K562 (cell line): Measurements from ENCODE around the gene WDR86. TPM values are rescaled to one million over a fixed set of nuclear protein-coding genes. Genes with fewer than 3 reads are reported as not detected.

Experiments
- ATAC-seq: fragments of 200-7000 bp; cut with Tn5 transposase; 3 replicates; pipeline ENCODE4 v1.9.1; 2020; ENCODE audit warnings: moderate library complexity
- BruUV-seq: library from RNA; stranded (reverse); fragments of 400-500 nt; replicated peaks from 2 replicates; lab custom pipeline; 2021; lab: Mats Ljungman, UMichigan
- CTCF ChIA-PET: fragments of 300-600 bp; formaldehyde crosslinking; extraction: SDS; loops from one replicate; lab custom pipeline; 2021; ENCODE audit warnings: low intra/inter-chr PET ratio; lab: Yijun Ruan, JAX
- POLR2A ChIA-PET: fragments of 300-600, 350-650 bp; sonication (Branson Sonifier 250); formaldehyde crosslinking; extraction: SDS; loops from one replicate; lab custom pipeline; 2021; ENCODE audit warnings: antibody characterized with exemption, inconsistent platforms; lab: Yijun Ruan, JAX
- DNase-seq, 4 experiments: peaks; one replicate each; pipeline versions ENCODE4 v3.0.0 to v3.0.0-alpha.2; 2011 to 2018; ENCODE audit warnings: low spot score in 3 of 4, mixed read lengths in 3 of 4; ENCODE audit errors: extremely low read depth in 1 of 4
- FAIRE-seq: peaks from 2 replicates; lab custom pipeline; 2011; peaks lifted over from hg19 to GRCh38; lab: Jason Lieb, UNC
- H2AFZ ChIP-seq: 2 replicates; pipeline ENCODE4 v1.6.0; 2011; ENCODE audit warnings: low read depth, low read length, control low read depth, inconsistent platforms
- H3K27ac ChIP-seq: fragments of 200-600 bp; 3 replicates; pipeline ENCODE4 v1.8.0; 2011; ENCODE audit warnings: low read depth, mild to moderate bottlenecking, control low read depth, inconsistent platforms, low read length, moderate library complexity, mixed read lengths; ENCODE audit errors: extremely low read depth
- H3K27me3 ChIP-seq, 2 experiments: fragments of 300-600 bp in 1 of 2; 2 replicates in 1 of 2; 3 replicates in 1 of 2; pipeline versions ENCODE4 v1.6.0 to v1.8.0; 2011; ENCODE audit warnings: inconsistent platforms in 2 of 2, low read length in 2 of 2, mild to moderate bottlenecking in 1 of 2, mixed read lengths in 1 of 2, moderate library complexity in 1 of 2; ENCODE audit not compliant: control insufficient read depth in 2 of 2, insufficient read depth in 2 of 2
- H3K36me3 ChIP-seq: fragments of 300-600 bp; 3 replicates; pipeline ENCODE4 v1.8.0; 2011; ENCODE audit warnings: mild to moderate bottlenecking, low read length, inconsistent platforms; ENCODE audit not compliant: control insufficient read depth, insufficient read depth
- H3K4me1 ChIP-seq, 2 experiments: fragments of 200-600 bp in 1 of 2; replicated peaks in 1 of 2; 2 replicates in 1 of 2; 3 replicates in 1 of 2; pipeline versions ENCODE4 v1.5.1 to v1.8.0; 2011; ENCODE audit warnings: inconsistent platforms in 2 of 2, low read length in 2 of 2, mild to moderate bottlenecking in 1 of 2, mixed read lengths in 1 of 2, moderate library complexity in 1 of 2; ENCODE audit not compliant: control insufficient read depth in 2 of 2, insufficient read depth in 2 of 2
- H3K4me2 ChIP-seq: 2 replicates; pipeline ENCODE4 v1.6.1; 2011; ENCODE audit warnings: low read length, control low read depth, inconsistent platforms, mixed read lengths; ENCODE audit not compliant: insufficient read depth
- H3K4me3 ChIP-seq: fragments of 200-600 bp; sonication (generic), shearing (Covaris generic); 2 replicates; pipeline ENCODE4 v1.5.1; 2016; ENCODE audit warnings: control low read depth, inconsistent platforms
- H3K79me2 ChIP-seq: fragments of 200-600 bp; 3 replicates; pipeline ENCODE4 v1.8.0; 2011; ENCODE audit warnings: low read length, inconsistent platforms; ENCODE audit not compliant: control insufficient read depth, insufficient read depth
- H3K9ac ChIP-seq, 2 experiments: 2 replicates each; pipeline versions ENCODE4 v1.6.0 to v1.6.1; 2011; ENCODE audit warnings: low read depth in 2 of 2, low read length in 2 of 2, control low read depth in 1 of 2, inconsistent platforms in 1 of 2, mild to moderate bottlenecking in 1 of 2, mixed read lengths in 1 of 2; ENCODE audit not compliant: insufficient read depth in 1 of 2
- H3K9me1 ChIP-seq: one replicate; pipeline ENCODE4 v1.6.0; 2011; ENCODE audit warnings: inconsistent platforms, mild to moderate bottlenecking, low read length, moderate library complexity; ENCODE audit not compliant: control insufficient read depth, insufficient read depth
- H3K9me3 ChIP-seq: replicated peaks from 2 replicates; pipeline ENCODE4 v1.5.1; 2011; ENCODE audit warnings: low read depth, low read length, inconsistent platforms; ENCODE audit not compliant: control insufficient read depth, insufficient read depth
- H4K20me1 ChIP-seq: replicated peaks from 2 replicates; pipeline ENCODE4 v1.6.1; 2011; ENCODE audit warnings: low read length, inconsistent platforms, mixed read lengths; ENCODE audit not compliant: control insufficient read depth, insufficient read depth
- ADNP ChIP-seq: fragments of 200-800 bp; sonication (Bioruptor generic); IDR thresholded peaks from 2 replicates; pipeline ENCODE4 v1.6.1; 2016; ENCODE audit warnings: missing genetic modification characterization, missing compliant biosample characterization
- BMI1 ChIP-seq: fragments of 150-350 bp; IDR thresholded peaks from 2 replicates; pipeline ENCODE4 v1.6.1; 2014; ENCODE audit warnings: low read length
- C11orf30 ChIP-seq: fragments of 450-650 bp; IDR thresholded peaks from 2 replicates; pipeline ENCODE4 v1.6.1; 2016; ENCODE audit warnings: low read depth, mild to moderate bottlenecking
- CCAR2 ChIP-seq: fragments of 200-400 bp; formaldehyde crosslinking; IDR thresholded peaks from 2 replicates; pipeline ENCODE4 v1.6.1; 2017; ENCODE audit warnings: mild to moderate bottlenecking, low read depth, low read length
- ESRRB ChIP-seq: fragments of 250-450 bp; sonication (Bioruptor Pico); IDR thresholded peaks from 2 replicates; pipeline ENCODE4 v1.5.0; 2020; ENCODE audit warnings: mild to moderate bottlenecking, moderate library complexity, borderline replicate concordance
- EWSR1 ChIP-seq: fragments of 450-650 bp; IDR thresholded peaks from 2 replicates; pipeline ENCODE4 v1.6.1; 2018; ENCODE audit warnings: borderline replicate concordance, mild to moderate bottlenecking, low read depth, moderate library complexity; ENCODE audit not compliant: partially characterized antibody
- HNRNPH1 ChIP-seq: fragments of 200-400 bp; formaldehyde crosslinking; optimal IDR thresholded peaks from 2 replicates; pipeline ENCODE3; 2017; ENCODE audit warnings: low read depth, mild to moderate bottlenecking, low read length, moderate library complexity
- JUND ChIP-seq, 2 experiments: IDR thresholded peaks; 2 replicates in 1 of 2; 3 replicates in 1 of 2; pipeline ENCODE4 v1.6.1; 2011; ENCODE audit warnings: borderline replicate concordance in 2 of 2, low read depth in 2 of 2, low read length in 2 of 2, improper control_type of control experiment in 1 of 2, missing biosample characterization in 1 of 2, missing genetic modification characterization in 1 of 2, missing genetic modification reagents in 1 of 2
- L3MBTL2 ChIP-seq: fragments of 450-650 bp; IDR thresholded peaks from 2 replicates; pipeline ENCODE4 v1.6.1; 2016; ENCODE audit warnings: mild to moderate bottlenecking, moderate library complexity
- MTA3 ChIP-seq: fragments of 450-650 bp; formaldehyde crosslinking; IDR thresholded peaks from 2 replicates; pipeline ENCODE4 v1.6.1; 2017; ENCODE audit warnings: mild to moderate bottlenecking, borderline replicate concordance
- SIN3B ChIP-seq: fragments of 450-650 bp; IDR thresholded peaks from 2 replicates; pipeline ENCODE4 v1.6.1; 2017; ENCODE audit warnings: low read depth, mild to moderate bottlenecking, moderate library complexity
- TOE1 ChIP-seq, 2 experiments: fragments of 450-650 bp in 1 of 2; sonication (generic) in 1 of 2; formaldehyde crosslinking in 1 of 2; IDR thresholded peaks; 2 replicates each; pipeline versions ENCODE4 v1.7.1 to v1.8.0; 2016 to 2022; ENCODE audit warnings: borderline replicate concordance in 2 of 2, mild to moderate bottlenecking in 2 of 2, antibody characterized with exemption in 1 of 2, inconsistent platforms in 1 of 2, low read depth in 1 of 2, missing genetic modification reagents in 1 of 2, moderate library complexity in 1 of 2
- YBX1 ChIP-seq: fragments of 450-650 bp; IDR thresholded peaks from 2 replicates; pipeline ENCODE4 v1.7.1; 2016; ENCODE audit warnings: mild to moderate bottlenecking
- ZFX ChIP-seq: sonication (generic); formaldehyde crosslinking; IDR thresholded peaks from 2 replicates; pipeline ENCODE4 v1.8.0; 2022; ENCODE audit warnings: mild to moderate bottlenecking, missing genetic modification reagents, moderate library complexity
- ZNF212 ChIP-seq: fragments of 450-650 bp; formaldehyde crosslinking; IDR thresholded peaks from 2 replicates; pipeline ENCODE4 v1.4.0; 2020; ENCODE audit warnings: mild to moderate bottlenecking
- ZNF24 ChIP-seq: fragments of 450-650 bp; IDR thresholded peaks from 2 replicates; pipeline ENCODE4 v1.6.1; 2016
- ZNF551 ChIP-seq: fragments of 250-450 bp; sonication (Bioruptor Pico); IDR thresholded peaks from 2 replicates; pipeline ENCODE4 v1.5.0; 2021; ENCODE audit warnings: mild to moderate bottlenecking, moderate library complexity
- WGBS: fragments of 100-300 bp; shearing (Covaris generic); methylation state at CpG from one replicate; pipeline ENCODE4 v1.1.6; 2016; ENCODE audit warnings: low coverage, mixed read lengths; ENCODE audit not compliant: insufficient coverage; ENCODE audit errors: missing lambda C conversion rate; 5-methylcytosine and 5-hydroxymethylcytosine counted together
- in situ Hi-C: fragments of 300-500 bp; cut with MboI; formaldehyde crosslinking; loops from 4 replicates; pipeline ENCODE4 v1.15.0; 2018; ENCODE audit warnings: inconsistent platforms, mixed read lengths
- intact Hi-C: fragments of 100-400 bp; cut with micrococcal nuclease; formaldehyde crosslinking; loops from 2 replicates; pipeline ENCODE4 v1.14.2; 2022
- polyA plus RNA-seq, 8 experiments: library from polyadenylated mRNA; depleted of rRNA in 4 of 8; stranded (reverse) in 5 of 8; unstranded in 3 of 8; fragments of >200 nt; fragmentation: Nextera tagmentation in 2 of 8; fragmentation: Illumina TruSeq in 1 of 8; extraction: Ambion mirVana in 2 of 8; extraction: Trizol in 1 of 8; gene quantifications; 2 replicates each; pipeline versions ENCODE4 v1.2.1 to v1.2.3, GENCODE V29; 2011 to 2014; ENCODE audit warnings: inconsistent platforms in 1 of 8, missing spikeins in 1 of 8
- total RNA-seq, 7 experiments: library from RNA; depleted of rRNA in 6 of 7; stranded (reverse); fragments of >200 nt in 6 of 7; fragmentation: Illumina TruSeq in 2 of 7; extraction: Trizol in 2 of 7; gene quantifications; 2 replicates each; pipeline versions ENCODE4 v1.2.1 to v1.2.3, GENCODE V29; 2011 to 2021; ENCODE audit warnings: low replicate concordance in 1 of 7
- TF ChIP-seq, protein P1 (sequence below): fragments of 250-450 bp; sonication (Bioruptor Pico); IDR thresholded peaks from 2 replicates; pipeline ENCODE4 v1.8.0; 2021; ENCODE audit warnings: borderline replicate concordance, mild to moderate bottlenecking, moderate library complexity; ENCODE audit not compliant: poor library complexity, severe bottlenecking
- TF ChIP-seq, protein P2 (sequence below): fragments of 250-450 bp; sonication (Bioruptor Pico); IDR thresholded peaks from 2 replicates; pipeline ENCODE4 v1.4.0; 2020; ENCODE audit warnings: mild to moderate bottlenecking, moderate library complexity, borderline replicate concordance

The WDR86 gene
- total and polyA plus RNA-seq, 9 of the 15 experiments (the other 6 are each of a cell fraction or from before 2014, with no cell fraction given) = 0.24 TPM; not detected in 8

DNA sequence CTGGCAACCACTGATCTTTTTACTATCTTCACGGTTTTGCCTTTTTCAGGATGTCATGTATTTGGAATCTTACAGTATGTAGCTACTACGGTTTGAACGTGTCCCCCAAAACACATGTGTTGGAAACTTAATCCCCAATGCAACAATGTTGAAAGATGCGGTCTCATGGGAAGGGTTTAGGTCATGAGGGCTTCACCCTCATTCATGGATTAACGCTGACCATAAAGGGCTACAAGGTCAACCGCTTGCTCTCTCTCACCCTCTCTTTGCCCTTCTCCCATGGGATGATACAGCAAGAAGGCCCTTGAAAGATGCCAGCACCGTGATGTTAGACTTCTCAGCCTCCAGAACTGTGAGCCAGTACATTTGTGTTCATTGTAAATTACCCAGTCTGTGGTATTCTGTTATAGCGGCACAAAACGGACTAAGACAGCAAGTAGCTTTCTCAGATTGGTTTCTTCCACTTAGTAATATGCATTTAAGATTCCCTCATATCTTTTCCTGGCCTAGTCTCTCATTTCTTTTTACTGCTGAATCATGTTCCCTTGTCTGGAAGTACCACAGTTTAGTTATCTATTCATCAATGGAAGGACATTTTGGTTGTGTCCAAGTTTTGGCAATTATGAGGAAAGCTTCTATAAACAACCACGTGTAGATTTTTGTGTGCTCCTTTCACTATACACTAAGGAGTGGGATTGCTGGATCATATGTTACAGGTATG, 33.1 kb upstream of the WDR86 start:
- no peak overlapping the region for H3K9ac ChIP-seq
- 0 out of 2 replicates have a peak overlapping the region, but pooled peaks have one; percentile 5 for H2AFZ ChIP-seq
- no peak overlapping the region for H3K27ac ChIP-seq
- no peak overlapping the region for H3K4me2 ChIP-seq
- WGBS = 35% methylated on average over 10 of the region's 10 CpGs
- ChIA-PET CTCF (interaction anchor here (0.7 to 1.1 kb wide), 2 partner anchors 75 to 127 kb away, joined by 3 read pairs; no protein-coding TSS in a partner anchor), POLR2A (interaction anchor here (0.6 to 1.1 kb wide), 4 partner anchors 8 to 103 kb away, joined by 3 read pairs; no protein-coding TSS in a partner anchor)
- H3K36me3 ChIP-seq = no peaks in the 10 kb centered on the region
- no TSS peak for BruUV-seq
- FAIRE-seq = peak; percentile 58
- DNase-seq = no peak
- H3K79me2 ChIP-seq = no peaks in the 10 kb centered on the region
- peaks cover 5 to 14% of the 10 kb centered on the region in 2 experiments; a peak in 3 of 5 replicates for H3K4me1 ChIP-seq
- no peaks in the 10 kb centered on the region for H3K9me1 ChIP-seq
- intact Hi-C loops (loop anchor here (10.0 kb wide), 1 partner anchor 48 kb away; no protein-coding TSS in a partner anchor), in situ Hi-C loops (no loop called here)
- H3K9me3 ChIP-seq = no peaks in the 10 kb centered on the region
- H4K20me1 ChIP-seq = no peaks in the 10 kb centered on the region
- peaks cover 13 to 22% of the 10 kb centered on the region in 2 experiments; a peak in 4 of 5 replicates for H3K27me3 ChIP-seq
- H3K4me3 ChIP-seq = no peak overlapping the region
- no peak for ATAC-seq
- TF ChIP-seq JUND (IDR thresholded peaks at IDR 0.05; ENCODE audit: borderline replicate concordance, low read depth, low read length) (no peak), JUND (tag; IDR thresholded peaks at IDR 0.05; ENCODE audit: borderline replicate concordance, low read depth, low read length) (no peak), CCAR2 (no peak), YBX1 (no peak), ZNF551 (no peak), ESRRB (CRISPR knock-in tag) (no peak), L3MBTL2 (no peak), BMI1 (no peak), TOE1 (IDR thresholded peaks at IDR 0.05; ENCODE audit: borderline replicate concordance) (no peak), TOE1 (CRISPR knock-in tag; IDR thresholded peaks at IDR 0.05; ENCODE audit: borderline replicate concordance, low read depth) (no peak), EWSR1 (no peak), HNRNPH1 (no peak), ZNF212 (CRISPR knock-in tag) (no peak), ZFX (CRISPR knock-in tag) (no peak), ADNP (tag) (0 out of 2 replicates have a peak, but pooled peaks have one; percentile 43), ZNF24 (no peak), SIN3B (no peak), MTA3 (no peak), C11orf30 (peak; percentile 86)
- TF ChIP-seq, protein P1, sequence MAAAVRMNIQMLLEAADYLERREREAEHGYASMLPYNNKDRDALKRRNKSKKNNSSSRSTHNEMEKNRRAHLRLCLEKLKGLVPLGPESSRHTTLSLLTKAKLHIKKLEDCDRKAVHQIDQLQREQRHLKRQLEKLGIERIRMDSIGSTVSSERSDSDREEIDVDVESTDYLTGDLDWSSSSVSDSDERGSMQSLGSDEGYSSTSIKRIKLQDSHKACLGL (CRISPR knock-in tag) = no peak
- TF ChIP-seq, protein P2, sequence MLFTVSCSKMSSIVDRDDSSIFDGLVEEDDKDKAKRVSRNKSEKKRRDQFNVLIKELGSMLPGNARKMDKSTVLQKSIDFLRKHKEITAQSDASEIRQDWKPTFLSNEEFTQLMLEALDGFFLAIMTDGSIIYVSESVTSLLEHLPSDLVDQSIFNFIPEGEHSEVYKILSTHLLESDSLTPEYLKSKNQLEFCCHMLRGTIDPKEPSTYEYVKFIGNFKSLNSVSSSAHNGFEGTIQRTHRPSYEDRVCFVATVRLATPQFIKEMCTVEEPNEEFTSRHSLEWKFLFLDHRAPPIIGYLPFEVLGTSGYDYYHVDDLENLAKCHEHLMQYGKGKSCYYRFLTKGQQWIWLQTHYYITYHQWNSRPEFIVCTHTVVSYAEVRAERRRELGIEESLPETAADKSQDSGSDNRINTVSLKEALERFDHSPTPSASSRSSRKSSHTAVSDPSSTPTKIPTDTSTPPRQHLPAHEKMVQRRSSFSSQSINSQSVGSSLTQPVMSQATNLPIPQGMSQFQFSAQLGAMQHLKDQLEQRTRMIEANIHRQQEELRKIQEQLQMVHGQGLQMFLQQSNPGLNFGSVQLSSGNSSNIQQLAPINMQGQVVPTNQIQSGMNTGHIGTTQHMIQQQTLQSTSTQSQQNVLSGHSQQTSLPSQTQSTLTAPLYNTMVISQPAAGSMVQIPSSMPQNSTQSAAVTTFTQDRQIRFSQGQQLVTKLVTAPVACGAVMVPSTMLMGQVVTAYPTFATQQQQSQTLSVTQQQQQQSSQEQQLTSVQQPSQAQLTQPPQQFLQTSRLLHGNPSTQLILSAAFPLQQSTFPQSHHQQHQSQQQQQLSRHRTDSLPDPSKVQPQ (CRISPR knock-in tag) = no peak
